GM21515 (cell line): Measurements from ENCODE around the gene COL2A1.

Experiments used
- ATAC-seq: cut with Tn5 transposase; IDR thresholded peaks from one replicate; pipeline ENCODE4 v1.9.1; 2021; ENCODE audit not compliant: unreplicated experiment

Gene COL2A1

DNA sequence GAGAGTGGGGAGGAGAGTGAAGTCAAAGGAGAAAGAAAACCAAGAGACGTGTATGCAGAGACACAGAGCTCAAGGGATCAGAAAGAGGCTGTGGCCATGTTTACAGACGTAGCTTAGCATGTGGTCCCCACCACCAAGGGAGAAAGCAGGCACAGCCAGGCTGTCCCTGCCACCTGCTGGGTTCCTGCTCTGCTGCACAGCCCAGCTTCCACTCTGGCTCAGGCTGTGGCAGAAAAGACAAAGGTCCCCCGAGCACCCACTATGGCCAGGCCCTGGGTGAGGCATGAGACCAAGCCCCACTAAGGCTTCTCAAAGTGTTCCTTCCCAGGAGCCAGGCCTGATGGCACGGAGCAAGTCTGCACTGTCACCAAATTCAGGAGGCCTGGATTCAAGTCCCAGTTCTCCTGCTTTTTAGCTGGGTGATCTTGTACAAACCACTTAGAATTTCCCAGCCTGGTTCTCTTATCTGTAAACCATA, 25.9 kb upstream of the COL2A1 start:
- no peak for ATAC-seq

DNA sequence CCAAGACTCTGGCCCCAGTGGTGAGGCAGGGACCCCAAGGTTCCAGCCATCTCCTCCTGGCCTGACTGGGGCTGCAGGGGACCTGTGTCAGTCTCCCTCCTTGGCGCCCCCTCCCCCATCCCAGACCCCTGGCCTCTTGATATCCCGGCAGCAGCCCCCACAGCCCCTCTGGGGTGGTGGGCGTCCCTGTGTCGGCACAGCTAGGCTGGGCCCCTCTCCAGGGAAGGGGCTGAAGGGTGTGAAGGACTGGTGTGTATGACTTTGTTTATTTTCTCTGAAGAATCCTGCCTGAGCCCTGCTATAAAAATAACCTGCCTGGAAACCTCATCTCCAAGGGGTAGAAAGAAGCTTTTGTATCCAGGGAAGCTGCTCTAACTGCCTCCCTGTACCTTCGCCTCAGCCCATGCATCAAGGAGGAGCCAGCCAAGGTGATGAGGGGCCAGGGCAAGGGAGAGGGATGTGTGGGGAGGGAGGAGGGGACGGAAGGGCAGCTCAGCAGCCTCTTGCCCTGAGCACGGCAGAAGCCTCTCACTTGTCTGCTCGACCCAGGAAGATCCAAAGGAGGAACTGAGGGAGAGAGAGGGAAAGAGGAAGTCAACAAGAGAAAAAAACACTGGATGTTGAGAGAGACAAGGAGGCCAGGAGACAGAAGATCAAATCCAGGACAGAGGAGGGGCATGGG, 25.4 kb upstream of the COL2A1 start:
- no peak for ATAC-seq

DNA sequence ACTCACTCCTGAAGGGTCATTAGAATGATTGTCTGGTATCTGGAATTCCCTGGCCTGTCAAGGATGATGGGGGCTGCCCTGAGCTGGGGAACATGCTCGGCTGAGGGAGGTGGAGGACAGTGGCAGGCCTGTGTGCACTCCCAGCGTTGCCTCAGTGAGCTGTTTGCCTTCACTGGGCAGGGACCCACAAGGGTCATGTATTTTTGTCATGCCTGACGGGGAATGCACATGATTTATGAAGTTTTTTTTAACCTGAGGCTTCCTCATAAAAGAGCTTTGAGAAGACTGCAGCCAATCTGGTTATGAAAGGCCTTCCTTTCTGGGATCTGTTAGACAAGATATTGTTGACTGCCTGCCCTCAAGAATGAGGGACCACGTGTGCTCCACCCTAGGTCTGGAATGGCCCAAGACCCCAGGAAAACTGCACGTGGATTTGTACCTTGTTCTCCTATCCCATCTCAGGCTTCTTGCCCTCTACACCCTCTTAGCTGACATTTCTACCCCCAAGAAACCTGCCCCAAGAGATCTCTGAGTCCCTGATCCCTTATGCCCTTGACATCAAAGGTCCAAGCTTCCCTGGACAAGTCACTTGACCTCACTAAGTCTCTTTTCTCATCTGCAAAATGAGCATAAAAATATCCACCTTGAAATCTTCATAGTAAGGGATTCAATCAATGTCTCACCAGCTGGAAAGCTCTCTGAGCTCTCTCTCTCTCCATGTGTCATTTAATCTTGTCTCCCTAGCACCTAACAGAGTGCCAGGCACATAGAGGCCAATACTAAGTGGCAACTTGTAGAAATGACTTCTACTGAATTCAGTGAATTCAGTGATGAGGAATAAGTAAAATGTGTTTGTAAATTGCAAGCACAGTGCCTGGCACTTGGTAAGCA, 24.5 kb upstream of the COL2A1 start:
- ATAC-seq: no peak

DNA sequence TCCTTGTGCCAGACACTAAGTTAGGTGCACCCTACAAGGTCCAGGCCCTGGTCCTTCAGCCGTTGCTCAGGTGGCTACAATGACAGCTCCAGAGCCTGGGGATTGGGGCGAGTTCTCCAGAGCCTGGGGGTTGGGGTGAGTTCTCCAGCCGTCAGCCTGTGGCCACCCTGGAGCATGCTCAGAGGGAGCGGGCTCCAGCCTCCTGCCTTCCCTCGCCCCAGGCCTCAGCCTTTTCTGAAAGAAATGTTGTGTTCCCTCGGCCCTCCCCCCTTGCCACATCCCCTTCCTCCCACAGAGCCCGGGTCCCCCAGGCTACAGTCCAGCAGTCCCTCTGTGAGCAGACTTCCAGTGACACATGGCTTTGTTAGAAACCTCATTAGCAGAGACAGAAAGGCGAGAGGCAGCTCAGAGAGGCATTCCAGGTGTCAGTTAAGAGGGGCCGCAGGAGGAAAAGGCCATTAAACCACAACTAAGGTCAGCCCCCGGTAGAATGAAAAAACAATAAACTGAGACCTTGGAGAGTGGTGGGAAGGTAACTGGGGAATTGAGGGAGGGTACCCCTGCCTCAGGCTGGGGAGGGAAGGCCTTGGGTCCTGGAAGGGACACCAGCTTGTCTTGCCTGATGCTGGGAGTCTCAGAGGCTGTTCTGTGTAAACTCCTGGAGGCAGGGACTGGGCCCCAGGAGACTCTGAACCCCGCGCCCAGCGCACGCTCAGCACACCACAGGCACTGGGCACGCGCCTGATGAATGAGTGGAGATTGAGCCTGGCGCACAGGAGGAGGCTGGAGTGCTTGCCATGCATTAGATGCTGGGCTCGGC, 23.1 kb upstream of the COL2A1 start:
- no peak for ATAC-seq

- no peak for ATAC-seq
Observed at GRCh38 chr12:48026060-48026827, 22.0 kb upstream of the COL2A1 start.

DNA sequence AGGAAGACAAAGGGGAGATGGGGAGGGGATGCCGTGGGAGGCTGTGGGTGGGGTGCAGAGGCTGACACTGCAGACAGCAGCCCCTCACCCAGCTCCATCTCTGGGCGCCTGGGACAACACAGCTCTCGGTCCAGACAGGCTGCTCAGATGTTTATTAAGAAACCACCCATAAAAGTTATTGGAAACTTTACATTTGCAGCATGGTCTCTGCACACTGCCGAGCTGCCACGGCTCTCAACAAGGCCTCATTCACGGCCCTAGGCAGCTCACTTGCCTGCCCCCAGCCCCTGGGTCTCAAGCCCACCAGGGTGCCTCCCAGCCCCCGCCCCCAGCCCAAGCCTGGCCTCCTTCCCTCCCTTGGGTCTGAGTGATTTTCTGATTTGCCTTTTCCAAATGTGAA, 21.0 kb upstream of the COL2A1 start:
- no peak for ATAC-seq

DNA sequence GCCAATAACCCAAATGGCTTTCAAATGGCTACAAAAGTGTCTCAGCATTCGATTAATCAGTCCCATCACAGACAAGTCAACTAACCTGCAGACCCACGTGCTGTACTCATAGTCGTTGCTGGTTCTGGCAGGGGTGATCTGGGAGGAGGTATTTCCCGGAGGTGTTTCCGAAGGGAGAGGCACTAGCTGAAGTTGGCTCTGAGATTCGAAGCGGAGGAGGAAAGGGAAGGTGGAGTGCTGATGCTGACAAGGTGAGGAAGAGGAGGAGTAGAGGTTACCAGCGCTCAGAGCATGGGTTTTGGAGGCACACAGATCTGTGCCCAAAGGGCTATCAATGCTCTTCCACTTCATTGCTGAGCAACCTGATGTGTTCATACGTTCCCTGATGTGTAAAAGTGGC, 20.5 kb upstream of the COL2A1 start:
- ATAC-seq: no peak

DNA sequence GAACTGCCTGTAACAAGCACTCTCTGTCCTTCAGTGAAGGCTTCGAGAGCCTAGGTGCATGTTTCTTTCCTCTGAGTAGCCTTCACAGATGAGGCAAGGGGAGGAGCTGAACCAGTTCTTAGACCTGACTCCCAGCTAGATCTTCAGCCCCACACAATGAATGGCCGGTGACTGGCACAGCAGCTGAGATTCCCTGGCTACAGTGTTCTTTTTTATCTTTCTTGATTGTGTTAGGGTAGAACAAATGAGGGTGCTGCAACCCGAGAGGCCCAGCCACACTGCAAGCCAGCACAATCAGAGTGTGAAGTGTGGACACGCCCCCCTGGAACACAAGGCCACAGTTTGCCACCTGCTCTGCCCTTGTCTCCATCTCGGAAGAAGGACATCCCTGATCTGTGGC, 19.1 kb upstream of the COL2A1 start:
- no peak for ATAC-seq

DNA sequence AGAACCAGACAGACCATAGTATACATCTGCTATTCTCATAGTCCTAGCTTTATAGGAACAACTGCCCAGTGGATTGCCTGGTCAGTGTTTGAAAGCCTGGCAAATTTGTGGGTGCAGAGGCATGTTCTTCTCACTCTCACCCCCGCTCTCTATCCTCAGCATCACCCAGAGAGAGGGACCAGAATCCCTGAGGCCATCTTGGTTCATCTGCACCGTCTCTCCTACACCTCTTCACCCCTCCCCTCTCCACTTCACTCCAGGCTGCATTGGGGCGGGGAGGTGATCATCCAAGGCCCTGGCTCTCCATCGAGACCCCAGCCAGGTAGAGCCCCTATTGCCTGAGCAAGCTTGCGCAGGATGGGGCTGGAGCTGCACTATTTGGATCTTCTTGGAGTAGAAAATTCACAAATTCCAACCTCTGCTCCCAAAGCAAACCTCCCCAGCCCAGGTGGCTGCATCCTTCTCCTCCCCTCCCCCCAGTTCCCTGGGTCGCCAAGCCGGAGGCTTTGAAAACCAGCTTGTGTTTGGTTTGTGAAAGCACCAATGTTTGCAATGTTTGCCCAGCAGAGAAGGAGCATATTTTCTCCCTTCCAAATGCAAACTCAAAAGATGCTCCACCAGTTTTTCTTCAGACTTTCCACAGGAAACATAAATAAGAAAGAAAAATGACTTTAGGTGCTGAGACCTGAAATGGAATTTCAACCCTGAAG, 18.6 kb upstream of the COL2A1 start:
- no peak for ATAC-seq

DNA sequence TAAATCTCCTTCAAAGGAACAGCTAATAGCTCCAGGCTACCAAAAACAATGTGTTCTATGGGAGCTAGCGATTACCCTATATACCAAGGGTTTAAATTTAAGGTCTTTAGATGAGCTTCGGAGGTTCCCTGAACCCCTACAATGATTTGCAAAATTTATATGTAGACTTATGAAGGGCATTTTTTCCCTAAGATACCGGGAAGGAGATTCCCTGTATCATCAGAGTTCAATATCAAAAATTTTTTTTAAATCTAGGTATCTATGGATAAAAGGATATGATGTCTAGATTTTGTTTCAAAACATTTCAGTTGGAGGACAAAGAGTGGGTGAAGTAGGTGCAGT, 17.9 kb upstream of the COL2A1 start:
- ATAC-seq: no peak

DNA sequence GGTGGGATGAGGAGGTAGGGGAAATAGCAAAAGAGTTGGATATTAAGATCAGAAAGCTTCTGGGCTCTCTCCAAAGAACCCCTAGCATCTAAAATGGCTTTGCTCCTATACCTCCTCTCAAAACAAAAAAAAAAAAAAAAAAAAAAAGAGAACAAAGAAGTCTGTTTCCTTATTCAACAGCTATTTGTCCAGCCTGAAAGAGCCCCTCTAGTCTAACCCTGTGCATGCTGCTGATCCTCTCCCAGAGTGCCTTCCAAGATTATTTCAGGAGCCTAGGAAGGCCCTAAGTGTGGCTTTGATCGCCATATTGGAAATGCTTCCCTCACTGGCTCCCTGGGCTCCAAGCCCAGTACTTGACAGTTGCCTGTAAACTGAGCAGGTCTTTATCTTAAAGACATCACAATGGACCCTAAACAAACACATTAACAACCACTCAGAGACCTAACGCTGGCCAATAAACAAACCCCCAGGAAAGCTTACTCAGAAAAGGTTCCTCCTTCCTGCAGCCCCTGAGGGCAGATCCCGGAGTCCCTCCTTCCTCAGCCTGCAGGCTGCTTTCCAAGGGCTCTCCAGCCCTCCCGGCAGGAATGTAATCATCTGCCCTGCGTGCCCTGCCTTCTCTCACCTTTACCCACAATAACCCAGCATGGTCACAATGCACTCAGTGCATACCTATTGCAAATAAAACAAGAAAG, 17.4 kb upstream of the COL2A1 start:
- no peak for ATAC-seq

DNA sequence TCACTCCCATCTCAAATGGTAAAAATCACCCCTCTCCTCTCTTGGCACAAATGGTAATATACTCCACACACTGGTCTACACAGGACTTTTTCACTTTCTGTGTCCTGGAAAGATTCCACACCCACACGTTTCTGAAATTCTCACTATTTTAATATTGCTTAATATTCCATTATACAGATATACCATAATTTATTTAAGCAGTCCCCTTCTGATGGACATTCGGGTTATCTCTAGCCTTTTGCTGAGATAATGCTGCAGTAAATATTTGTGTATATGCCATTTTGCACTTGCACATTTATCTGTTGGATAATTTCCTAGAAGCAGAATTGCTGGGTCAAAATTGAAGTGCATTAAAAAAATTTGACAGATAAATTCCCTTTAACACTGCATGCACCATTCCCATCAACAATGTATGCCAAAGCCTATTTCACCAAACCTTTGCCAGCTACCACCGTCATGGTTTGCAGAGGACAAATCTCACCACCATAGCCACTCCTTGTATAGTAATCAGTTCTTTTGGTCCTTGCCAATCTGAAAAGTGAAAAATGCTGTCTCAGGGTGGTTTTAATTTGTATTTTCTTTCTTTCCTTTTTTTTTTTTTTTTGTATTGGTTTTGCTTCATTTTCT, 15.5 kb upstream of the COL2A1 start:
- ATAC-seq: no peak

- ATAC-seq: no peak
Observed at GRCh38 chr12:48018618-48018995, 14.3 kb upstream of the COL2A1 start.

GRCh38 chr12:48017921-48018617, 13.8 kb upstream of the COL2A1 start:
- ATAC-seq: no peak

- no peak for ATAC-seq
Observed at GRCh38 chr12:48017496-48017895, 13.2 kb upstream of the COL2A1 start.

DNA sequence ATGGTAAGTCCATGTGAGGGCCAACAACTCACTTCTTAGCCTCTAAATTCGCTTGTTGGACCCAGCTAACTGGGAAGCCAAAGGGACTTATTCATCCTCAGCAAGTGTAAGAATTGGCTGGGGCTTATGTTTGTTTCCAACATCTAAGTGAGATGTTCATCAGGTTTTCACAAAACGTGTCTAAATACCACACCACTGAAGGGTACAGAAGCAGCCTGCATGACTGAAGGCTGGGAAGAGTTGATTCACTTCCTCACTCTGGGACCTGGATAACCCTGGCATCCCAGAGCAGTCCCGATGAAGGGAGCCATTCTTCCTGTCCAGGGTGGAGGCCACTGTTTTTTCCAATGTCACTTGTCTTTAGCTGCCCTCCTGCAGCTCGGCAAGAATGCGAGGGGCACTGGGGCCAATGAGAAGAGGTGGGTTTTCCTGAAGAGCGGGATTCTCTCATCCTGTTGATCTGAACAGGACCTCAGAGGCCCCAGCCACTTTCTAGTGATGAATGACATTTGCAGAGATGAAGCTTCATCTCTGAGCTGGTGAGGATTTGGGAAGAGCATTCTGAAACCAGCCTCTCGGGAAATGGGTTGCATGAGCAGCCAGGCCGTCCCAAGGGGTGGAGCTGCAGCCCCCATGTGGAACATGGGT, 12.2 kb upstream of the COL2A1 start:
- no peak for ATAC-seq

DNA sequence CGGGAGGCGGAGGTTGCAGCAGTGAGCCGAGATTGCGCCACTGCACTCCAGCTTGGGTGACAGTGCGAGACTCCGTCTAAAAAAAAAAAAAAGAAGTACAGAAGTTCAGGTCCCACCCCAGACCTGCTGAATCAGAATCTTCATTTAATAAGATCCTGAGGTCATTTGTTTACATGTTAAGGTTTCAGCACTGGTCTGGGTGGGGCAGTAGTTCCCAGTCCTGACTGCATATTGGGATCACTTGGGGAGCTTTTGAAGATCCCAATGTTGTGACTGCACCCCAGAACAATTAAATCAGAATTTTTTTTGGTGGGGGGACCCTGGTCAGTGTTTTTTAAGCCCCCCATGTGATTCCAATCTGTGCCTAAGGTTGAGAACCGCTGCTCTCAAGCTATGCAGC, 11.7 kb upstream of the COL2A1 start:
- no peak for ATAC-seq

GRCh38 chr12:48015129-48015528, 10.9 kb upstream of the COL2A1 start:
- ATAC-seq: no peak
